ENCODE data around the gene RIPK3.

- TF ChIP-seq, protein P1, sequence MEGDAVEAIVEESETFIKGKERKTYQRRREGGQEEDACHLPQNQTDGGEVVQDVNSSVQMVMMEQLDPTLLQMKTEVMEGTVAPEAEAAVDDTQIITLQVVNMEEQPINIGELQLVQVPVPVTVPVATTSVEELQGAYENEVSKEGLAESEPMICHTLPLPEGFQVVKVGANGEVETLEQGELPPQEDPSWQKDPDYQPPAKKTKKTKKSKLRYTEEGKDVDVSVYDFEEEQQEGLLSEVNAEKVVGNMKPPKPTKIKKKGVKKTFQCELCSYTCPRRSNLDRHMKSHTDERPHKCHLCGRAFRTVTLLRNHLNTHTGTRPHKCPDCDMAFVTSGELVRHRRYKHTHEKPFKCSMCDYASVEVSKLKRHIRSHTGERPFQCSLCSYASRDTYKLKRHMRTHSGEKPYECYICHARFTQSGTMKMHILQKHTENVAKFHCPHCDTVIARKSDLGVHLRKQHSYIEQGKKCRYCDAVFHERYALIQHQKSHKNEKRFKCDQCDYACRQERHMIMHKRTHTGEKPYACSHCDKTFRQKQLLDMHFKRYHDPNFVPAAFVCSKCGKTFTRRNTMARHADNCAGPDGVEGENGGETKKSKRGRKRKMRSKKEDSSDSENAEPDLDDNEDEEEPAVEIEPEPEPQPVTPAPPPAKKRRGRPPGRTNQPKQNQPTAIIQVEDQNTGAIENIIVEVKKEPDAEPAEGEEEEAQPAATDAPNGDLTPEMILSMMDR (IDR thresholded peaks at IDR 0.05; ENCODE audit: insufficient read depth, low read depth, low read length), result no peak
- no peak for TF ChIP-seq EZH2 (IDR thresholded peaks at IDR 0.05; ENCODE audit: insufficient read depth, low read length)
Observed at GRCh38 chr14:24314377-24315193, 25.2 kb downstream of the RIPK3 start.

Data from astrocyte (in vitro differentiated cells and primary cell).